MCF 10A (cell line): ENCODE results near the gene SERPINB5. TPM values are rescaled to one million over a fixed set of nuclear protein-coding genes. Genes with fewer than 3 reads are reported as not detected.

Experiments
- BruUV-seq: library from RNA; stranded (reverse); fragments of 400-500 nt; replicated peaks from 2 replicates; lab custom pipeline; 2021; lab: Mats Ljungman, UMichigan
- CTCF ChIA-PET: fragments of 300-600 bp; sonication (Branson Sonifier 250); formaldehyde crosslinking; extraction: SDS; loops from one replicate; lab custom pipeline; 2021; ENCODE audit warnings: antibody characterized with exemption, inconsistent platforms; lab: Yijun Ruan, JAX
- POLR2A ChIA-PET: fragments of 300-600, 350-650 bp; sonication (Branson Sonifier 250); formaldehyde crosslinking; extraction: SDS; loops from one replicate; lab custom pipeline; 2020; ENCODE audit warnings: antibody characterized with exemption, inconsistent platforms; lab: Yijun Ruan, JAX
- DNase-seq: peaks from one replicate; pipeline ENCODE4 v3.0.0-alpha.2; 2018; ENCODE audit not compliant: unreplicated experiment
- H3K27ac Mint-ChIP-seq: one replicate; pipeline ENCODE4 v1.8.0; 2022; ENCODE audit warnings: mild to moderate bottlenecking, low read depth, mixed read lengths; ENCODE audit not compliant: unreplicated experiment
- H3K27me3 Mint-ChIP-seq: one replicate; pipeline ENCODE4 v1.8.0; 2022; ENCODE audit warnings: mixed read lengths; ENCODE audit not compliant: insufficient read depth, unreplicated experiment
- H3K36me3 Mint-ChIP-seq: one replicate; pipeline ENCODE4 v1.8.0; 2022; ENCODE audit warnings: mild to moderate bottlenecking, moderate library complexity, mixed read lengths; ENCODE audit not compliant: insufficient read depth, unreplicated experiment
- H3K4me1 Mint-ChIP-seq: one replicate; pipeline ENCODE4 v1.8.0; 2022; ENCODE audit warnings: mixed read lengths; ENCODE audit not compliant: insufficient read depth, unreplicated experiment
- H3K4me3 Mint-ChIP-seq: one replicate; pipeline ENCODE4 v1.8.0; 2022; ENCODE audit warnings: mild to moderate bottlenecking, moderate library complexity, mixed read lengths; ENCODE audit not compliant: unreplicated experiment
- H3K9me3 Mint-ChIP-seq: one replicate; pipeline ENCODE4 v1.8.0; 2022; ENCODE audit warnings: mixed read lengths; ENCODE audit not compliant: unreplicated experiment
- intact Hi-C: fragments of 100-400 bp; cut with micrococcal nuclease; formaldehyde crosslinking; loops from 2 replicates; pipeline ENCODE4 v1.14.1; 2022
- total RNA-seq: library from RNA; stranded (reverse); gene quantifications from 2 replicates; pipeline ENCODE4 v1.2.3, GENCODE V29; 2022
- TF ChIP-seq, protein P1 (sequence below): fragments of 200-600 bp; IDR thresholded peaks from one replicate; pipeline ENCODE4 v1.8.0; 2022; ENCODE audit warnings: antibody characterized with exemption, mild to moderate bottlenecking; ENCODE audit not compliant: unreplicated experiment

The SERPINB5 gene
- total RNA-seq, 1 experiment from 2014 or later, result 330 TPM

DNA sequence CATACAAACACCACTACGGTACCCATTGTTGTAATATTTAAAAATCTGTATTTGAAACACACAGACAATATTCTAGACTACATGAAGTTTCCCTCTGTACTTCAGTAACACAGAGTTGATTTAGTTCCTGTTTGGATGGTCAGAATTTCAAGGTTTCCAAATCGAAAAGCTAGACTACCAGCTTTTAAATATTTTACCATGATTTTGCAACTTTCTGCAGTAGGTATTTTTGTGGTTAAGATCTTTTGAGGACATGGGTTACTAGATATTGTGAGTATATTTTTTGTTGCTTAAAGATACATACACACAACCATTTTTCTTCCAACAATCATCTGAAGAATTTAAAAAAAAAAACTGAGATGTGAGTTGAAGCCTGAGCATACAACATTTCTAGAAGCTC is 10.9 kb downstream of the SERPINB5 start:
- Mint-ChIP-seq H3K27me3 (no peaks in the 10 kb centered on the region), H3K9me3 (no peaks in the 10 kb centered on the region), H3K4me3 (no peak overlapping the region), H3K36me3 (peaks cover 98% of the 10 kb centered on the region), H3K4me1 (peaks cover 39% of the 10 kb centered on the region), H3K27ac (peak overlapping the region; percentile 39)
- TF ChIP-seq, protein P1, sequence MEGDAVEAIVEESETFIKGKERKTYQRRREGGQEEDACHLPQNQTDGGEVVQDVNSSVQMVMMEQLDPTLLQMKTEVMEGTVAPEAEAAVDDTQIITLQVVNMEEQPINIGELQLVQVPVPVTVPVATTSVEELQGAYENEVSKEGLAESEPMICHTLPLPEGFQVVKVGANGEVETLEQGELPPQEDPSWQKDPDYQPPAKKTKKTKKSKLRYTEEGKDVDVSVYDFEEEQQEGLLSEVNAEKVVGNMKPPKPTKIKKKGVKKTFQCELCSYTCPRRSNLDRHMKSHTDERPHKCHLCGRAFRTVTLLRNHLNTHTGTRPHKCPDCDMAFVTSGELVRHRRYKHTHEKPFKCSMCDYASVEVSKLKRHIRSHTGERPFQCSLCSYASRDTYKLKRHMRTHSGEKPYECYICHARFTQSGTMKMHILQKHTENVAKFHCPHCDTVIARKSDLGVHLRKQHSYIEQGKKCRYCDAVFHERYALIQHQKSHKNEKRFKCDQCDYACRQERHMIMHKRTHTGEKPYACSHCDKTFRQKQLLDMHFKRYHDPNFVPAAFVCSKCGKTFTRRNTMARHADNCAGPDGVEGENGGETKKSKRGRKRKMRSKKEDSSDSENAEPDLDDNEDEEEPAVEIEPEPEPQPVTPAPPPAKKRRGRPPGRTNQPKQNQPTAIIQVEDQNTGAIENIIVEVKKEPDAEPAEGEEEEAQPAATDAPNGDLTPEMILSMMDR, result no peak
- DNase-seq, result no peak
- ChIA-PET CTCF (interaction anchor here (0.7 to 1.1 kb wide), 3 partner anchors 24 to 255 kb away, joined by 3 to 5 read pairs (median 3); no protein-coding TSS in a partner anchor), POLR2A (interaction anchor here (0.6 to 11.5 kb wide), 13 partner anchors 7 to 343 kb away, joined by 3 to 120 read pairs (median 4); partner anchors contain the start of genes SERPINB5 and VPS4B)
- intact Hi-C loops, result no loop called here
- no TSS peak for BruUV-seq

DNA sequence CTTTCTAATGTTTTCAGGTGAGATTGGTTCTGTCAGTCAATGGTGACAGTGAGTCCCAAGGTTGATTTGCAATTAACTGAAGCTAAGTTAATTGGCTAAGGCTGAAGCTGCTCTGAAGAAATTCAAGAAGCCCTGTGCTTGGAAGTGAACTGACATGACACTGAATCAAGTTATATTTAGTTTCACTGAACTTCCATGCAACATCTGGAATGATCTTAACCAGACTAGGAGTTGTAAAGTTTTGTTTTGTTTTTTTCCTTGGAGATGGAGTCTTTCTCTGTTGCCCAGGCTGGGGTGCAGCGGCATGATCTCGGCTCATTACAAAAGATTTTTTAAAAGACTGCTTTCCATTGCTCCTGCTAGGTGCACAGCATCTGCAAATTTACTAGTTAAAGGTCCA is 11.4 kb downstream of the SERPINB5 start:
- intact Hi-C loops, result no loop called here
- peaks cover 37% of the 10 kb centered on the region for H3K4me1 Mint-ChIP-seq

DNA sequence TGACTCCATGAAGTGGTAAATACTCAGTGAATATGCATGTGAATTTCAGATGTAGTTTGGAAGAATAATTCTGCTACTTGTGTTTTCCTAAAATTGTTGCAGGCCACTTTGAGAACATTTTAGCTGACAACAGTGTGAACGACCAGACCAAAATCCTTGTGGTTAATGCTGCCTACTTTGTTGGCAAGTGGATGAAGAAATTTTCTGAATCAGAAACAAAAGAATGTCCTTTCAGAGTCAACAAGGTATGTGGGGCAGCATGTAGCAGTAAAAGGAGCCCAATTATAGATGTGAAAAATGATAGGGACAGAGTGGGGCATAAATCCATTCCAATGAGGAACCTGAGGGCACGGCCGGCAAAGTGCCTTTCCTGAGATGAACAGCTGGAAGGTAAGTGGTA is 16.1 kb downstream of the SERPINB5 start:
- BruUV-seq, result no TSS peak
- peaks cover 100% of the 10 kb centered on the region for H3K36me3 Mint-ChIP-seq
- CTCF ChIA-PET, result interaction anchor here (0.7 to 1.9 kb wide), 6 partner anchors 13 to 956 kb away, joined by 3 to 6 read pairs (median 4); no protein-coding TSS in a partner anchor

More for the DNA sequence above, 11.4 kb downstream of the SERPINB5 start:
- Mint-ChIP-seq H3K4me3 (no peak overlapping the region), H3K36me3 (peaks cover 100% of the 10 kb centered on the region), H3K27me3 (no peaks in the 10 kb centered on the region), H3K9me3 (no peaks in the 10 kb centered on the region), H3K27ac (peak overlapping the region; percentile 39)
- POLR2A ChIA-PET, result interaction anchor here (0.6 to 11.5 kb wide), 10 partner anchors 8 to 342 kb away, joined by 3 to 120 read pairs (median 5); partner anchors contain the start of gene SERPINB5
- BruUV-seq, result no TSS peak
- CTCF ChIA-PET, result interaction anchor here (0.7 kb wide), 1 partner anchor 254 kb away, joined by 3 read pairs; no protein-coding TSS in a partner anchor
- DNase-seq, result no peak
- TF ChIP-seq, protein P1, result no peak

DNA sequence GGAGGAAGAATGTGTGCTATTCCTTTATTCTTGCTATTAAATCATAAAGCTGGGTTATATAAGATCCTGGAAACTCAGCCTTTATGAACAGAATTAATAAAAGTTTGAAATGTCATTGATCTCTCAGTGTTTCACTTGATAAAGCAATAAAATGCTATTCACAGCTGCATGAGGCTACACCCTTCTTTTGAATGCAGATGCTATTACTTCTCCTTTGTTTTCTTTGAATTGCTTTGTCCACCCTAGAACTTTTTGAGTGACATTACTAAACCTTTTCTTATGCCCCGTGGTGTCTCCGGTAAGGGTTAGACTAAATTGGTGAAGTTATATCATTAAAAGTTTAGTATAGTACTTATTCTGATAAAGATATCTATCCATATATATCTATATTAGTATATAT is 18.9 kb downstream of the SERPINB5 start:
- BruUV-seq, result no TSS peak
- H3K9me3 Mint-ChIP-seq, result no peaks in the 10 kb centered on the region
- intact Hi-C loops, result no loop called here
- no peak overlapping the region for H3K27ac Mint-ChIP-seq
- H3K4me3 Mint-ChIP-seq, result no peak overlapping the region
- H3K27me3 Mint-ChIP-seq, result no peaks in the 10 kb centered on the region
- ChIA-PET POLR2A (interaction anchor here (0.7 to 11.5 kb wide), 8 partner anchors 10 to 57 kb away, joined by 3 to 120 read pairs (median 4); partner anchors contain the start of gene SERPINB5), CTCF (interaction anchor here (0.8 to 1.0 kb wide), 2 partner anchors 40 to 618 kb away, joined by 3 read pairs; no protein-coding TSS in a partner anchor)
- H3K36me3 Mint-ChIP-seq, result peaks cover 95% of the 10 kb centered on the region
- DNase-seq, result no peak
- TF ChIP-seq, protein P1, result no peak
- peaks cover 6% of the 10 kb centered on the region for H3K4me1 Mint-ChIP-seq

More for the DNA sequence above, 16.1 kb downstream of the SERPINB5 start:
- POLR2A ChIA-PET, result interaction anchor here (0.7 to 11.5 kb wide), 7 partner anchors 10 to 49 kb away, joined by 3 to 120 read pairs (median 4); partner anchors contain the start of gene SERPINB5
- Mint-ChIP-seq H3K27me3 (no peaks in the 10 kb centered on the region), H3K4me1 (peaks cover 12% of the 10 kb centered on the region), H3K27ac (peak overlapping the region; percentile 31), H3K4me3 (no peak overlapping the region), H3K9me3 (no peaks in the 10 kb centered on the region)
- intact Hi-C loops, result no loop called here
- no peak for DNase-seq
- TF ChIP-seq, protein P1, result no peak
